PC-3 (cell line): ENCODE measurements around the gene OTUD3. TPM values are rescaled to one million over a fixed set of nuclear protein-coding genes. Genes with fewer than 3 reads are reported as not detected.

ENCODE experiments used
- ATAC-seq: fragments of 200-7000 bp; cut with Tn5 transposase; 2 replicates; pipeline ENCODE4 v1.9.1; 2020; ENCODE audit warnings: mild to moderate bottlenecking, moderate library complexity
- BruUV-seq: library from RNA; stranded (reverse); fragments of 400-500 nt; replicated peaks from 2 replicates; lab custom pipeline; 2021; lab: Mats Ljungman, UMichigan
- CTCF ChIA-PET: fragments of 300-600 bp; sonication (Branson Sonifier 250); formaldehyde crosslinking; loops from one replicate; lab custom pipeline; 2022; ENCODE audit warnings: antibody characterized with exemption; lab: Charles Lee
- POLR2A ChIA-PET: fragments of 300-600 bp; sonication (Branson Sonifier 250); formaldehyde crosslinking; loops from one replicate; lab custom pipeline; 2022; ENCODE audit warnings: antibody characterized with exemption; ENCODE audit not compliant: unreplicated experiment; lab: Charles Lee
- DNase-seq: peaks from one replicate; pipeline ENCODE4 v3.0.0-alpha.2; 2015
- H2AFZ ChIP-seq: fragments of 300-600 bp; sonication (generic); 2 replicates; pipeline ENCODE4 v1.6.0; 2016; ENCODE audit warnings: antibody characterized with exemption, low read length
- H3F3A ChIP-seq: fragments of 300-600 bp; sonication (generic); one replicate; pipeline ENCODE4 v1.6.0; 2017; ENCODE audit warnings: antibody characterized with exemption, low read length, control low read depth, mild to moderate bottlenecking; ENCODE audit not compliant: unreplicated experiment
- H3K27ac ChIP-seq: fragments of 300-600 bp; sonication (generic); 2 replicates; pipeline ENCODE4 v1.5.1; 2016; ENCODE audit warnings: mild to moderate bottlenecking, low read length
- H3K27me3 ChIP-seq: fragments of 300-600 bp; sonication (generic); 2 replicates; pipeline ENCODE4 v1.6.1; 2016; ENCODE audit warnings: low read length, mixed read lengths
- H3K36me3 ChIP-seq: fragments of 300-600 bp; sonication (generic); 2 replicates; pipeline ENCODE4 v1.6.1; 2016; ENCODE audit warnings: low read depth, mixed run types, low read length, mixed read lengths
- H3K4me1 ChIP-seq: fragments of 300-600 bp; sonication (generic); 2 replicates; pipeline ENCODE4 v1.5.1; 2016; ENCODE audit warnings: low read length; ENCODE audit not compliant: insufficient read depth
- H3K4me2 ChIP-seq: fragments of 300-600 bp; sonication (generic); 2 replicates; pipeline ENCODE4 v1.6.0; 2016; ENCODE audit warnings: low read length
- H3K4me3 ChIP-seq: fragments of 300-600 bp; sonication (generic); 2 replicates; pipeline ENCODE4 v1.5.1; 2016; ENCODE audit warnings: mild to moderate bottlenecking, low read length, mixed read lengths
- H3K79me2 ChIP-seq: fragments of 300-600 bp; sonication (generic); 2 replicates; pipeline ENCODE4 v1.6.1; 2017; ENCODE audit warnings: low read length, mixed read lengths
- H3K9ac ChIP-seq: fragments of 300-600 bp; sonication (generic); 2 replicates; pipeline ENCODE4 v1.6.0; 2016; ENCODE audit warnings: mild to moderate bottlenecking, low read length
- H3K9me2 ChIP-seq: fragments of 300-600 bp; sonication (generic); replicated peaks from 2 replicates; pipeline ENCODE4 v1.6.1; 2016; ENCODE audit warnings: mixed run types, low read length, mixed read lengths
- H3K9me3 ChIP-seq: fragments of 300-600 bp; sonication (generic); 2 replicates; pipeline ENCODE4 v1.6.1; 2016; ENCODE audit warnings: low read length, mixed read lengths
- H4K20me1 ChIP-seq: fragments of 300-600 bp; sonication (generic); 2 replicates; pipeline ENCODE4 v1.6.1; 2016; ENCODE audit warnings: low read length, mixed read lengths
- EZH2 ChIP-seq: fragments of 300-600 bp; sonication (generic); IDR thresholded peaks from one replicate; pipeline ENCODE4 v1.6.1; 2017; ENCODE audit warnings: antibody characterized with exemption, mild to moderate bottlenecking, low read length; ENCODE audit not compliant: unreplicated experiment
- EZH2phosphoT487 ChIP-seq: fragments of 300-600 bp; sonication (generic); IDR thresholded peaks from 2 replicates; pipeline ENCODE4 v1.6.1; 2018; ENCODE audit warnings: mild to moderate bottlenecking, antibody characterized with exemption, low read length, borderline replicate concordance
- intact Hi-C: fragments of 100-400 bp; cut with micrococcal nuclease; formaldehyde crosslinking; loops from 2 replicates; pipeline ENCODE4 v1.9.0; 2023
- total RNA-seq: library from RNA; depleted of rRNA; stranded (reverse); fragments of >200 nt; gene quantifications from 2 replicates; pipeline ENCODE4 v1.2.3, GENCODE V29; 2014
- TF ChIP-seq, protein P1 (sequence below): fragments of 300-600 bp; sonication (generic); conservative IDR thresholded peaks from 2 replicates; pipeline ENCODE4 v1.5.1; 2017; ENCODE audit warnings: antibody characterized with exemption, low read depth, mild to moderate bottlenecking, low read length

OTUD3 gene
- total RNA-seq, 1 experiment from 2014 or later = 9.9 TPM

DNA sequence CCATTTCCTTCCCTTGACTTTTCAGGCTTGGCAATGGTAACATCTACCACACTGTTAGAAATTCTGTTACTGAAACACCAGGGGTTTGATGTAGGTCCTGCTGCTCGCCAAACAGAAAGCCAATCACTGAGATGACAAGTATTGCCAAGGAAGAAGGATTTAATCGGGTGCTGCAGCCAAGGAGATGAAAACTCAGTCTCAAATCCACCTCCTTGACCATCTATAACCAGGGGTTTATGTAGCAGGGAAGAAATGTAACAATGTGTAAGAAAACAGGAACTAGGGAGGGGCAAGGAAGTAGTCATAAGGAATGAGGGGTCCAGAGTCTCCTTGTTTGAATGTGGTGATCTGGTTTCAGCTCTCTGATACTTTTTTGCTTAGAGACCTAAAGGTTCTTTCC lies 71.9 kb downstream of the OTUD3 start:
- no peaks in the 10 kb centered on the region for H4K20me1 ChIP-seq
- no TSS peak for BruUV-seq

DNA sequence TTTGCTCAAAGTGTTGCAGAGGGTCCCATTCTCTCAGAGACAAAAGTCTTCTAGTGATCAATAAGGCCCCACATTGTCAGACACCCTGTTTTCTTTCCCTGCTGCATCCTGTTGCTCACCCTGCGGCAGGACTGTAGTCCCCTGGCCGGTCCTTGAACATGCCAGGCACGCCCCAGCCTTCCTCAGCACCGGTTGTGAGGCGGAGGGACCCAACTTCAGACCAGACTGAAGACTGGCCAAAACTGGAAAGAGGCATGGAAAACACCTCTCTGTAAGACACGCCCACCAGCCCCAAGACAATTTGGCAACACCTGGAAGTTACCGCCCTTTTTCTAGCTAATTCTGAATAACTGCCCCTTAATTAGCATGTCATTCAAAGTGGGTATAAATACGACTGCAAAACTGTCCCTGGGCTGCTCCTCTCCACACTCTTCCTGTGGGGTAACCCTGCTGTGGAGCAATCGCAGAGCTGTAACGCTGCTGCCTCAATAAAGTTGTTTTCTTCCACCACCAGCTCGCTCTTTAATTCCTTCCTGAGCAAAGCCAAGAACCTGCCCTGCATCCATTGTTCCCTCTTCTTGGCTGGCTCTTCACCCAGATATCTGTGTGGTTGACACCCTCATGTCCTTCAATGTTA lies 73.5 kb downstream of the OTUD3 start:
- no peak for ATAC-seq
- no TSS peak for BruUV-seq
- H3K9ac ChIP-seq = no peak overlapping the region
- TF ChIP-seq EZH2phosphoT487 (no peak), EZH2 (no peak)
- TF ChIP-seq, protein P1, sequence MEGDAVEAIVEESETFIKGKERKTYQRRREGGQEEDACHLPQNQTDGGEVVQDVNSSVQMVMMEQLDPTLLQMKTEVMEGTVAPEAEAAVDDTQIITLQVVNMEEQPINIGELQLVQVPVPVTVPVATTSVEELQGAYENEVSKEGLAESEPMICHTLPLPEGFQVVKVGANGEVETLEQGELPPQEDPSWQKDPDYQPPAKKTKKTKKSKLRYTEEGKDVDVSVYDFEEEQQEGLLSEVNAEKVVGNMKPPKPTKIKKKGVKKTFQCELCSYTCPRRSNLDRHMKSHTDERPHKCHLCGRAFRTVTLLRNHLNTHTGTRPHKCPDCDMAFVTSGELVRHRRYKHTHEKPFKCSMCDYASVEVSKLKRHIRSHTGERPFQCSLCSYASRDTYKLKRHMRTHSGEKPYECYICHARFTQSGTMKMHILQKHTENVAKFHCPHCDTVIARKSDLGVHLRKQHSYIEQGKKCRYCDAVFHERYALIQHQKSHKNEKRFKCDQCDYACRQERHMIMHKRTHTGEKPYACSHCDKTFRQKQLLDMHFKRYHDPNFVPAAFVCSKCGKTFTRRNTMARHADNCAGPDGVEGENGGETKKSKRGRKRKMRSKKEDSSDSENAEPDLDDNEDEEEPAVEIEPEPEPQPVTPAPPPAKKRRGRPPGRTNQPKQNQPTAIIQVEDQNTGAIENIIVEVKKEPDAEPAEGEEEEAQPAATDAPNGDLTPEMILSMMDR = no peak
- POLR2A ChIA-PET = no interaction called here
- H3K9me3 ChIP-seq = peaks cover 10% of the 10 kb centered on the region
- no peak overlapping the region for H3K4me3 ChIP-seq
- CTCF ChIA-PET = no interaction called here
- no peaks in the 10 kb centered on the region for H3K4me1 ChIP-seq
- intact Hi-C loops = no loop called here
- H2AFZ ChIP-seq = no peak overlapping the region
- no peaks in the 10 kb centered on the region for H3K79me2 ChIP-seq
- no peaks in the 10 kb centered on the region for H3F3A ChIP-seq
- H3K36me3 ChIP-seq = no peaks in the 10 kb centered on the region
- no peak overlapping the region for H3K27ac ChIP-seq
- H3K27me3 ChIP-seq = no peaks in the 10 kb centered on the region
- H3K4me2 ChIP-seq = no peak overlapping the region
- no peak for DNase-seq
- H4K20me1 ChIP-seq = no peaks in the 10 kb centered on the region
- no peaks in the 10 kb centered on the region for H3K9me2 ChIP-seq

More for the DNA sequence above, 71.9 kb downstream of the OTUD3 start:
- Histone ChIP-seq H3K4me2 (no peak overlapping the region), H3K27ac (no peak overlapping the region), H3K4me1 (no peaks in the 10 kb centered on the region), H3K36me3 (no peaks in the 10 kb centered on the region), H3K79me2 (no peaks in the 10 kb centered on the region), H3K9ac (no peak overlapping the region), H3K27me3 (no peaks in the 10 kb centered on the region), H3K9me3 (peaks cover 10% of the 10 kb centered on the region), H3K9me2 (no peaks in the 10 kb centered on the region), H3F3A (no peaks in the 10 kb centered on the region), H2AFZ (no peak overlapping the region), H3K4me3 (no peak overlapping the region)
- DNase-seq (no peak), ATAC-seq (no peak)
- TF ChIP-seq, protein P1 = no peak
- no peak for TF ChIP-seq EZH2
- no peak for TF ChIP-seq EZH2phosphoT487
- ChIA-PET CTCF (no interaction called here), POLR2A (no interaction called here)
- intact Hi-C loops = no loop called here

DNA sequence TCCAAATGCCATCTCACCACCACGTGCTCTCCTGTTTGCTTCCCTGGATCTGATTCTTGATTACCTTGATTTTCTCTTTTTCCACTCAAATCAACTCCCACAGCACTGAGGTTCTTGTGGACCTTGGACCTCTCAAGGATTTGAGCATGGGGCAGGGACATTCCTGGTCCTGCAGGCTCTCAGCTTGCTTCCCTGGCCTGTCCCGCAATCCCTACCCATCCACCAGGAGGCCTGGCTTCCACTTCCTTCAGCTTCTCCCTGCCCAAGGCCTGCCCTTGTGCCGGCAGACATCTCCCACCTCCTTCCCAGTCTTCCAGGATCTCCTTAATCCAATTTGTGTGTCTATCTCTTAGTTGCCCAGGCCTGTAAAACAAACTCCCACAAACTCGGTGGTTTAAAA lies 75.6 kb downstream of the OTUD3 start:
- peaks cover 5% of the 10 kb centered on the region; the same call in 1 of the 2 replicates for H3K27me3 ChIP-seq
- no TSS peak for BruUV-seq
- no peak overlapping the region for H2AFZ ChIP-seq
- H3K4me1 ChIP-seq = no peaks in the 10 kb centered on the region
- H3K79me2 ChIP-seq = no peaks in the 10 kb centered on the region
- H3K9me2 ChIP-seq = no peaks in the 10 kb centered on the region
- H3K4me2 ChIP-seq = no peak overlapping the region
- no peak overlapping the region for H3K9ac ChIP-seq
- no peaks in the 10 kb centered on the region for H4K20me1 ChIP-seq
- no peak for DNase-seq
- CTCF ChIA-PET = no interaction called here
- no peak overlapping the region for H3K27ac ChIP-seq
- H3K9me3 ChIP-seq = peaks cover 10% of the 10 kb centered on the region
- no peaks in the 10 kb centered on the region for H3K36me3 ChIP-seq
- POLR2A ChIA-PET = no interaction called here
- no peak for ATAC-seq
- no peaks in the 10 kb centered on the region for H3F3A ChIP-seq
- no peak overlapping the region for H3K4me3 ChIP-seq
- intact Hi-C loops = no loop called here
- no peak for TF ChIP-seq EZH2
- TF ChIP-seq, protein P1 = peak; percentile 27; the same call in 1 of the 2 replicates
